Transverse colon (tissue), 4 donors: Measurements from ENCODE around the gene ZMYND11. TPM values are rescaled to one million over a fixed set of nuclear protein-coding genes. Genes with fewer than 3 reads are reported as not detected.
A peak's percentile ranks its signal among the peaks of the same experiment; 100 is the strongest.

Experiments used
- DNase-seq: peaks from one replicate; pipeline ENCODE4 v3.0.0-alpha.2; 2019
- H3K27ac ChIP-seq, 4 donors: fragments of 200-600 bp; sonication (generic); 2 replicates each; pipeline ENCODE4 v1.5.1; 2016 to 2018; ENCODE audit warnings: inconsistent platforms in 4 of 4
- H3K27me3 ChIP-seq: fragments of 200-600 bp; sonication (generic); 2 replicates; pipeline ENCODE4 v1.5.1; 2017; ENCODE audit warnings: inconsistent platforms
- H3K36me3 ChIP-seq, 4 donors: fragments of 200-600 bp; sonication (generic); 2 replicates each; pipeline ENCODE4 v1.5.1; 2017 to 2019; ENCODE audit warnings: inconsistent platforms in 4 of 4
- H3K4me1 ChIP-seq, 4 donors: fragments of 200-600 bp; sonication (generic); 2 replicates each; pipeline ENCODE4 v1.5.1; 2017 to 2020; ENCODE audit warnings: inconsistent platforms in 4 of 4
- H3K4me3 ChIP-seq, 4 donors: fragments of 200-600 bp; sonication (generic); 1 replicate in 1 of 4; 2 replicates in 3 of 4; pipeline versions ENCODE4 v1.5.1 to v1.6.1; 2017 to 2019; ENCODE audit warnings: inconsistent platforms in 4 of 4
- H3K9me3 ChIP-seq, 2 donors: fragments of 200-600 bp; sonication (generic); 2 replicates each; pipeline ENCODE4 v1.5.1; 2017 to 2019; ENCODE audit warnings: inconsistent platforms in 2 of 2
- EP300 ChIP-seq: sonication (generic); formaldehyde crosslinking; IDR thresholded peaks from one replicate; pipeline ENCODE4 v1.6.1; 2017; ENCODE audit warnings: antibody characterized with exemption, low read depth
- POLR2A ChIP-seq: fragments of 450-650 bp; IDR thresholded peaks from one replicate; pipeline ENCODE4 v1.6.1; 2016; ENCODE audit warnings: antibody characterized with exemption, mild to moderate bottlenecking, moderate library complexity
- POLR2AphosphoS5 ChIP-seq, 3 donors: sonication (generic); formaldehyde crosslinking; IDR thresholded peaks; one replicate each; pipeline ENCODE4 v1.6.1; 2016; ENCODE audit warnings: antibody characterized with exemption in 3 of 3
- WGBS, 2 donors: methylation state at CpG; one replicate each; pipeline ENCODE4 v1.1.5; 2018; ENCODE audit warnings: low coverage in 1 of 2; 5-methylcytosine and 5-hydroxymethylcytosine counted together
- in situ Hi-C, 4 donors: fragments of 200-750 bp; cut with MboI; loops; one replicate each; pipeline versions ENCODE4 v1.15.0 to v1.15.1; 2017; ENCODE audit warnings: low sequenced_read_pairs in 3 of 4, low pct_ligation_motif_present in 1 of 4, low pct_unique_long_range_greater_than_20kb in 1 of 4
- intact Hi-C: fragments of 100-400 bp; cut with DNase I; formaldehyde crosslinking; loops from one replicate; pipeline ENCODE4 v1.15.1; 2023; ENCODE audit warnings: low total_unique reads
- total RNA-seq, 4 donors: library from RNA; depleted of rRNA; stranded (reverse); fragments of >200 nt; gene quantifications; one replicate each; pipeline ENCODE4 v1.1.0, GENCODE V29; 2016
- TF ChIP-seq, protein P1 (sequence below), 5 experiments: fragments of 200-600 bp in 3 of 5; fragments of 450-650 bp in 2 of 5; sonication (generic) in 3 of 5; IDR thresholded peaks; 1 replicate in 2 of 5; 2 replicates in 3 of 5; pipeline ENCODE4 v1.5.1; 2016 to 2017; ENCODE audit warnings: antibody characterized with exemption in 5 of 5, inconsistent platforms in 3 of 5, mild to moderate bottlenecking in 2 of 5, moderate library complexity in 1 of 5

Gene ZMYND11
- 10 to 100 TPM; 41.1 to 69.1 (median 54.2) TPM for total RNA-seq

DNA sequence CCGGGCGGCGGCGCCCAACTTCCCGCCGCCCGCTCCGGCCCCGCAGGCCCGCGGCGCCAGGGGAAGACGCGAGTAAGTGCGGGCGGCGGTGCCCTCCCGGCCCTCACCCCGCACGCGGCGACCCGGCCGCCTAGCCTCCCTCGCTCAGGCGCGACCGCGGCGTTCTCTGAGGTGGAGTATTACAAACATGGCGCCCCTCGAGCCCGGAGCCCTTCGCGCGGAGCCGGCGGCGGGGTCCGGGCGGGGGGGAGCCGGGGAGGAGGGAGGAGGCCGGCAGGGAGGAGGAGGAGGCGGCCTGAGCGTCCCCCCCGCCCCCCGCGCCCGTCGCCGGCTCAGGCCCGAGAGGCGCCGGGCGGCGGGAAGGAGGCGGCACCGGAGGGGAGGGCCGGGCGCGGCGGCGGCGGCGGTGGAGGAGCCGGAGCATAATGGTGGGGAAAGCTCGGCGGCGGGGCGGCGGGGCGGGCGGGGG lies at the start of gene ZMYND11:
ZMYND11 (plus strand) TSS at position 324 of the 469 bp plus-strand sequence. CDS start 44,558 bp downstream, outside the sequence.
- H3K4me3 ChIP-seq, result peak within 1 kb of the TSS; percentile 76 to 89 (median 88)
- no peaks in the 10 kb centered on the region for H3K27me3 ChIP-seq
- H3K36me3 ChIP-seq, result no peaks in the 10 kb centered on the region
- TF ChIP-seq EP300 (no peak), POLR2AphosphoS5 (IDR thresholded peaks at IDR 0.05) (peak in 1 of 3 donors; percentile 10)
- TF ChIP-seq, protein P1, sequence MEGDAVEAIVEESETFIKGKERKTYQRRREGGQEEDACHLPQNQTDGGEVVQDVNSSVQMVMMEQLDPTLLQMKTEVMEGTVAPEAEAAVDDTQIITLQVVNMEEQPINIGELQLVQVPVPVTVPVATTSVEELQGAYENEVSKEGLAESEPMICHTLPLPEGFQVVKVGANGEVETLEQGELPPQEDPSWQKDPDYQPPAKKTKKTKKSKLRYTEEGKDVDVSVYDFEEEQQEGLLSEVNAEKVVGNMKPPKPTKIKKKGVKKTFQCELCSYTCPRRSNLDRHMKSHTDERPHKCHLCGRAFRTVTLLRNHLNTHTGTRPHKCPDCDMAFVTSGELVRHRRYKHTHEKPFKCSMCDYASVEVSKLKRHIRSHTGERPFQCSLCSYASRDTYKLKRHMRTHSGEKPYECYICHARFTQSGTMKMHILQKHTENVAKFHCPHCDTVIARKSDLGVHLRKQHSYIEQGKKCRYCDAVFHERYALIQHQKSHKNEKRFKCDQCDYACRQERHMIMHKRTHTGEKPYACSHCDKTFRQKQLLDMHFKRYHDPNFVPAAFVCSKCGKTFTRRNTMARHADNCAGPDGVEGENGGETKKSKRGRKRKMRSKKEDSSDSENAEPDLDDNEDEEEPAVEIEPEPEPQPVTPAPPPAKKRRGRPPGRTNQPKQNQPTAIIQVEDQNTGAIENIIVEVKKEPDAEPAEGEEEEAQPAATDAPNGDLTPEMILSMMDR (IDR thresholded peaks at IDR 0.05), result no peak
- in situ Hi-C loops, result no loop called here
- peaks cover 13 to 26% (median 19%) of the 10 kb centered on the region in 4 donors for H3K4me1 ChIP-seq
- no peaks in the 10 kb centered on the region for H3K9me3 ChIP-seq
- peak within 1 kb of the TSS; percentile 95 to 98 (median 98) for H3K27ac ChIP-seq
- 6% methylated on average over 15 of the region's 73 CpGs; no CpG with 5 or more reads in 1 of the 2 donors for WGBS, 2 donors
- intact Hi-C loops, result no loop called here
- peak; percentile 68 for DNase-seq

GRCh38 chr10:86031-86430 lies 49.2 kb upstream of the ZMYND11 start:
- intact Hi-C loops, result no loop called here
- in situ Hi-C loops, result no loop called here
- WGBS, 2 donors, result 88% methylated on average over 9 of the region's 10 CpGs; no CpG with 5 or more reads in 1 of the 2 donors
- no peaks in the 10 kb centered on the region for H3K27me3 ChIP-seq
- no peak overlapping the region for H3K4me3 ChIP-seq
- H3K36me3 ChIP-seq, result no peaks in the 10 kb centered on the region
- DNase-seq, result no peak
- no peaks in the 10 kb centered on the region for H3K4me1 ChIP-seq
- TF ChIP-seq EP300 (no peak), POLR2AphosphoS5 (IDR thresholded peaks at IDR 0.05) (no peak), POLR2A (no peak)
- TF ChIP-seq, protein P1 (IDR thresholded peaks at IDR 0.05), result no peak
- H3K27ac ChIP-seq, result no peak overlapping the region
- H3K9me3 ChIP-seq, result no peaks in the 10 kb centered on the region

DNA sequence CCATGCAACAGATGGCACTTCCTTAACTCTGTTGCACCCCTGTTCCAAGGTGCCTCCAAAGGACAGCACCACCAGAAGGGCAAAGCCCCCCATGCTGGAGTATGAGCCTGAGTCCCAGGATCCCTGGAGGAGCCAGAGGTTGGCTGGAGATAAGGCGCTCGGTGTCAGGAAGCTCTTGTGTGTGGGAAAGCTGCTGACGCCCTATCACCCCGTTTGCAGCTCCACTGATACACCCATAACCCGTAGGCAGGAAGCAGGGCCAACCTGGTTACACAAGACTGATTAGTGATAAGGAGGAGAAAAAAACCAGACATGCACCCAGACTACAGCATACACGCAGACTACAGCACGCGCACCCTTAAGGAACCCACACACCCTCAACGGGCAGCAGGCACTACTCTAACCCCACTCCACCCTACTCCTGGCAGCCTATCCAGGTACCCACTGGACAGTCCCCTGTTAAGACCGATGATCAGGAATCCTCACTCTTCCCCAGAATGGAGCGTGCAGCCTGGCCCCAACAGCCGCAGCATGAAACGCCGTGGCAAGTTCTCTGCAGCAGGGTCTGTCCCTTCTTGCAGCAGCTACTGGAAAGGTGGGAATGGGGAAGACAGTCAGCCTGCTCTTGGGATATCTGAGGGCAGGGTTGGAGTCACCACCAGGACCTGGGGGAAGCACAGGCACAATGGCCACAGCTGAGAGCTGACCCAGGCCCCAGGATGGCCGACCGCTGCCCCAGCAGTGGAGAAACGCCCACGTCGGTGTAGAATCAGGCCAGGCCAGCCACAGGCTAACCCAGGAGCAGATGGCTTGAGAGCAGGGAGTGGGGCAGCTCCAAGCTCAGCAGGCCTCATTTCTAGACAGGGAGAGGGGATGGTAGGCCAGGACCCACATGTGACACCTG lies 47.8 kb upstream of the ZMYND11 start:
- TF ChIP-seq POLR2AphosphoS5 (IDR thresholded peaks at IDR 0.05) (no peak), EP300 (no peak), POLR2A (no peak)
- TF ChIP-seq, protein P1 (IDR thresholded peaks at IDR 0.05), result no peak
- no peaks in the 10 kb centered on the region for H3K36me3 ChIP-seq
- in situ Hi-C loops, result no loop called here
- 70% methylated on average over 19 of the region's 19 CpGs; no CpG with 5 or more reads in 1 of the 2 donors for WGBS, 2 donors
- H3K27ac ChIP-seq, result no peak overlapping the region
- no peaks in the 10 kb centered on the region for H3K27me3 ChIP-seq
- no peaks in the 10 kb centered on the region for H3K9me3 ChIP-seq
- H3K4me3 ChIP-seq, result no peak overlapping the region
- intact Hi-C loops, result no loop called here
- no peak for DNase-seq
- no peaks in the 10 kb centered on the region for H3K4me1 ChIP-seq

DNA sequence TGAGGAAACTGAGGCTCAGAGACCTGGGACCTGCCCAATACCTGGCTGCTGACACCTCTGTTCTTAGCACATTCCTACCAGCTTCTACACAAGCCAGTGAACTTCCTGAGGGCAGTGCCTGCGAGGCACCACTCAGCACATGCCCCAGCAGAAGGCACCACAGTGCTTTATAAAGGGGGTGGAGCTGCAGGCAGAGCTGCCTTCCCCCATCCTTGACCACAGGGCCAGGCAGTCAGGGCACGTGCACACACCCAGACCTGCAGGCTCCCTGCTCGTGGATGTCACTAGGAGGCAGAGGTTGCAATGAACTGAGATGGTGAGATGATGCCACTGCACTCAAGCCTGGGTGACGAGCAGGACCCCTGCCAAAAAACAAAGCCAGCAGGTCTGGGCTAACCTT lies 47.0 kb upstream of the ZMYND11 start:
- no peak overlapping the region for H3K27ac ChIP-seq
- in situ Hi-C loops, result no loop called here
- WGBS, 2 donors, result 66% methylated on average over 4 of the region's 4 CpGs; no CpG with 5 or more reads in 1 of the 2 donors
- TF ChIP-seq POLR2A, result no peak
- TF ChIP-seq, protein P1 (IDR thresholded peaks at IDR 0.05), result no peak
- no peak for TF ChIP-seq POLR2AphosphoS5 (IDR thresholded peaks at IDR 0.05)
- no peak for TF ChIP-seq EP300
- no peak for DNase-seq
- H3K9me3 ChIP-seq, result no peaks in the 10 kb centered on the region
- no peaks in the 10 kb centered on the region for H3K27me3 ChIP-seq
- intact Hi-C loops, result no loop called here
- H3K36me3 ChIP-seq, result no peaks in the 10 kb centered on the region
- H3K4me1 ChIP-seq, result no peaks in the 10 kb centered on the region
- H3K4me3 ChIP-seq, result no peak overlapping the region
